NT2/D1 (cell line): ENCODE data around the gene RAD52.

Source experiments
- SUZ12 ChIP-seq: IDR thresholded peaks from 2 replicates; pipeline ENCODE4 v1.6.1; 2011; ENCODE audit not compliant: insufficient read length, insufficient read depth; ENCODE audit errors: extremely low read depth
- YY1 ChIP-seq: IDR thresholded peaks from 2 replicates; pipeline ENCODE4 v1.6.1; 2011; ENCODE audit not compliant: insufficient read length, insufficient read depth

GRCh38 chr12:926641-927040 lies 22.9 kb downstream of the RAD52 start:
- TF ChIP-seq SUZ12, result no peak
- no peak for TF ChIP-seq YY1
